A673 (cell line): Measurements from ENCODE around the gene TIGD3. TPM values are rescaled to one million over a fixed set of nuclear protein-coding genes. Genes with fewer than 3 reads are reported as not detected.

ENCODE experiments used
- BruUV-seq: library from RNA; stranded (reverse); fragments of 400-500 nt; replicated peaks from 2 replicates; lab custom pipeline; 2021; lab: Mats Ljungman, UMichigan
- CTCF ChIA-PET: fragments of 300-600 bp; sonication (Branson Sonifier 250); formaldehyde crosslinking; loops from one replicate; lab custom pipeline; 2022; ENCODE audit warnings: antibody characterized with exemption; lab: Charles Lee
- POLR2A ChIA-PET: fragments of 300-600 bp; sonication (Branson Sonifier 250); formaldehyde crosslinking; loops from one replicate; lab custom pipeline; 2022; ENCODE audit warnings: antibody characterized with exemption; ENCODE audit not compliant: low non-redundant PET; lab: Charles Lee
- DNase-seq: peaks from one replicate; pipeline ENCODE4 v3.0.0-alpha.2; 2015; ENCODE audit warnings: low spot score
- H3K27ac ChIP-seq: fragments of 200-600 bp; sonication (generic); 2 replicates; pipeline ENCODE4 v1.5.1; 2016; ENCODE audit warnings: mixed run types, low read depth, mild to moderate bottlenecking, mixed read lengths, antibody characterized with exemption, low read length; ENCODE audit not compliant: poor library complexity, severe bottlenecking
- H3K27me3 ChIP-seq: fragments of 200-600 bp; sonication (generic); replicated peaks from 2 replicates; pipeline ENCODE4 v1.6.1; 2017; ENCODE audit warnings: mixed run types, low read depth, mild to moderate bottlenecking, mixed read lengths, antibody characterized with exemption, low read length; ENCODE audit not compliant: insufficient read depth, poor library complexity
- H3K36me3 ChIP-seq: fragments of 200-600 bp; sonication (generic); 2 replicates; pipeline ENCODE4 v1.6.1; 2016; ENCODE audit warnings: mixed run types, mild to moderate bottlenecking, mixed read lengths, antibody characterized with exemption, low read length; ENCODE audit not compliant: insufficient read depth, poor library complexity, severe bottlenecking
- H3K4me1 ChIP-seq: fragments of 200-600 bp; sonication (generic); 2 replicates; pipeline ENCODE4 v1.6.1; 2017; ENCODE audit warnings: mixed run types, mild to moderate bottlenecking, mixed read lengths, antibody characterized with exemption, low read length; ENCODE audit not compliant: insufficient read depth, poor library complexity, severe bottlenecking
- H3K4me3 ChIP-seq: fragments of 200-600 bp; sonication (generic); 2 replicates; pipeline ENCODE4 v1.5.1; 2016; ENCODE audit warnings: low read depth, mixed run types, mild to moderate bottlenecking, mixed read lengths, low read length; ENCODE audit not compliant: poor library complexity, severe bottlenecking
- H3K9me3 ChIP-seq: fragments of 200-600 bp; sonication (generic); 2 replicates; pipeline ENCODE4 v1.6.1; 2016; ENCODE audit warnings: mixed run types, low read depth, mild to moderate bottlenecking, mixed read lengths, antibody characterized with exemption, low read length; ENCODE audit not compliant: poor library complexity, severe bottlenecking
- EZH2 ChIP-seq: fragments of 200-600 bp; sonication (generic); IDR thresholded peaks from 2 replicates; pipeline ENCODE4 v1.6.1; 2017; ENCODE audit warnings: borderline replicate concordance, low read depth, mild to moderate bottlenecking, mixed read lengths, antibody characterized with exemption, low read length; ENCODE audit not compliant: poor library complexity, severe bottlenecking
- intact Hi-C: fragments of 100-400 bp; cut with micrococcal nuclease; formaldehyde crosslinking; loops from one replicate; pipeline ENCODE4 v1.10.0; 2022; ENCODE audit not compliant: unreplicated experiment
- total RNA-seq: library from RNA; stranded (reverse); gene quantifications from 2 replicates; pipeline ENCODE4 v1.2.3, GENCODE V29; 2021
- TF ChIP-seq, protein P1 (sequence below): fragments of 300-800, 200-600 bp; sonication (generic); conservative IDR thresholded peaks from 2 replicates; pipeline ENCODE4 v1.5.1; 2017; ENCODE audit warnings: low read depth, mild to moderate bottlenecking, antibody characterized with exemption, low read length, moderate library complexity, mixed read lengths

TIGD3 gene
- total RNA-seq, 1 experiment from 2014 or later: 2.3 TPM

DNA sequence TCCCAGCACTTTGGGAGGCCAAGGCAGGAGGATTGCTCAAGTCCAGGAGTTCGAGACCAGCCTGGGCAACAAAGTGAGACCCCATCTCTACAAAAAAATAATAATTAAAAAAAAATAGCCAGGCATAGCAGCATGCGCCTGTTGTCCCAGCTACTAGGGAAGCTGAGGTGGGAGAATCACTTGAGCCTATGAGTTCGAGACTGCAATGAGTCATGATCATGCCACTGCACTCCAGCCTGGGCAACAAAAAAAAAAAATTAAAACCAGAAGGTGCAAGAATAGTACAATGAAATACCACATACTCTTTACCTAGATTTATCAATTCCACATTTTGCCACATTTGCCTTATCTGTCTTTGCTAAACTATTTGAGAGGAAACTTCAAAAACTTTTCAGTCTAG is 12.7 kb upstream of the TIGD3 start:
- no peaks in the 10 kb centered on the region for H3K9me3 ChIP-seq
- CTCF ChIA-PET: no interaction called here
- H3K4me3 ChIP-seq: no peak overlapping the region
- H3K27ac ChIP-seq: no peak overlapping the region
- DNase-seq: no peak
- no peak for TF ChIP-seq EZH2
- TF ChIP-seq, protein P1, sequence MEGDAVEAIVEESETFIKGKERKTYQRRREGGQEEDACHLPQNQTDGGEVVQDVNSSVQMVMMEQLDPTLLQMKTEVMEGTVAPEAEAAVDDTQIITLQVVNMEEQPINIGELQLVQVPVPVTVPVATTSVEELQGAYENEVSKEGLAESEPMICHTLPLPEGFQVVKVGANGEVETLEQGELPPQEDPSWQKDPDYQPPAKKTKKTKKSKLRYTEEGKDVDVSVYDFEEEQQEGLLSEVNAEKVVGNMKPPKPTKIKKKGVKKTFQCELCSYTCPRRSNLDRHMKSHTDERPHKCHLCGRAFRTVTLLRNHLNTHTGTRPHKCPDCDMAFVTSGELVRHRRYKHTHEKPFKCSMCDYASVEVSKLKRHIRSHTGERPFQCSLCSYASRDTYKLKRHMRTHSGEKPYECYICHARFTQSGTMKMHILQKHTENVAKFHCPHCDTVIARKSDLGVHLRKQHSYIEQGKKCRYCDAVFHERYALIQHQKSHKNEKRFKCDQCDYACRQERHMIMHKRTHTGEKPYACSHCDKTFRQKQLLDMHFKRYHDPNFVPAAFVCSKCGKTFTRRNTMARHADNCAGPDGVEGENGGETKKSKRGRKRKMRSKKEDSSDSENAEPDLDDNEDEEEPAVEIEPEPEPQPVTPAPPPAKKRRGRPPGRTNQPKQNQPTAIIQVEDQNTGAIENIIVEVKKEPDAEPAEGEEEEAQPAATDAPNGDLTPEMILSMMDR: no peak
- BruUV-seq: no TSS peak
- H3K27me3 ChIP-seq: no peaks in the 10 kb centered on the region
- POLR2A ChIA-PET: no interaction called here
- H3K36me3 ChIP-seq: peaks cover 74% of the 10 kb centered on the region
- H3K4me1 ChIP-seq: no peaks in the 10 kb centered on the region
- intact Hi-C loops: no loop called here

DNA sequence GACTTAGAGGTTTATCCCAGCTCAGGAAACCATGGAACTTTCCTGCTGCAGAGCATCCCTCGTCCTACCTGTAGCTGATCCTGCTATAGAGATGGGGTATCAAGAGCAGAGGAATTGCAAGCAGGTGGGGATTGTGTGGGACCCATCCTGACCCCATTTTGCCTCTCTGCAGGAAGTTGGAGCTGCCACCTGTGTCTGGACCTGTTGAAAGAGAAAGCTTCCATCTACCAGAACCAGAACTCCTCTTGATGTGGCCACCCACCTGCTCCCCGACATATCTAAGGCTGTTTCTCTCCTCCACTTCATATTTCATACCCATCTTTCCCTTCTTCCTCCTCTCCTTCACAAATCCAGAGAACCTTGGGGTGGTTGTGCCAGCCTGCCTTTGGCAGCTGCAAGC is 3.0 kb upstream of the TIGD3 start:
- no TSS peak for BruUV-seq
- intact Hi-C loops: no loop called here
- no peak overlapping the region for H3K4me3 ChIP-seq
- POLR2A ChIA-PET: no interaction called here
- no peak overlapping the region for H3K27ac ChIP-seq
- H3K27me3 ChIP-seq: no peaks in the 10 kb centered on the region
- no peak for TF ChIP-seq EZH2
- TF ChIP-seq, protein P1: no peak
- DNase-seq: no peak
- H3K9me3 ChIP-seq: no peaks in the 10 kb centered on the region
- CTCF ChIA-PET: interaction anchor here (0.6 to 0.9 kb wide), 3 partner anchors 126 to 158 kb away, joined by 3 to 6 read pairs (median 4); no protein-coding TSS in a partner anchor
- H3K4me1 ChIP-seq: no peaks in the 10 kb centered on the region
- peaks cover 64% of the 10 kb centered on the region for H3K36me3 ChIP-seq

DNA sequence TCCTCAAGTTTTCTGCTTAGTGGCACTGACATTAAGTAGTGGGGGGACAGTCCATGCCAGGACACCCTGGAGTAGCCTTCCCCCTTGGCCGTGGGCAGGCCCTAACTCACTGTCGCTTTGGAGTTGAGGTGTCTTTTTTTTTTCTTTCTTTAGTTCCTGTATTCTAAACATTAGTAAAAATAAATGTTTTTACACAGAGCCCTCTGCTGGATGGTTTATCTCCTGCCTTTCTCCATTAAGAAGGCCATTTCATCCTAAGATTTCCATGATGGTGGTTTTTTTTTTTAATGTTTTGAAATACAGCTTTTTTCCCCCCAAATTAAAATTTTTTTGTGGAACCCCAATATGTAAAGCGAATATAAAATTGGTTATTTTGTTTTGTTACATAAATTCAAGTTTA is 1.8 kb upstream of the TIGD3 start:
- H3K4me1 ChIP-seq: no peaks in the 10 kb centered on the region
- no peak overlapping the region for H3K4me3 ChIP-seq
- no peak for DNase-seq
- CTCF ChIA-PET: interaction anchor here (0.7 to 0.9 kb wide), 3 partner anchors 18 to 231 kb away, joined by 3 to 4 read pairs (median 3); partner anchors contain the start of genes FAU and MRPL49
- no peaks in the 10 kb centered on the region for H3K9me3 ChIP-seq
- intact Hi-C loops: no loop called here
- peaks cover 53% of the 10 kb centered on the region for H3K36me3 ChIP-seq
- BruUV-seq: no TSS peak
- no peak for TF ChIP-seq EZH2
- TF ChIP-seq, protein P1: peak; percentile 61
- H3K27me3 ChIP-seq: no peaks in the 10 kb centered on the region
- no peak overlapping the region for H3K27ac ChIP-seq
- POLR2A ChIA-PET: interaction anchor here (0.5 kb wide), 1 partner anchor 154 kb away, joined by 3 read pairs; no protein-coding TSS in a partner anchor
